H1 (cell line): ENCODE measurements around the gene ADM. TPM values are rescaled to one million over a fixed set of nuclear protein-coding genes. Genes with fewer than 3 reads are reported as not detected.

Source experiments
- CTCF ChIA-PET: fragments of 300-600 bp; sonication (Branson Sonifier 250); formaldehyde crosslinking; loops from one replicate; lab custom pipeline; 2021; ENCODE audit not compliant: partially characterized antibody; lab: Charles Lee
- POLR2A ChIA-PET: fragments of 300-600 bp; sonication (Branson Sonifier 250); formaldehyde crosslinking; loops from one replicate; lab custom pipeline; 2021; ENCODE audit warnings: inconsistent platforms; ENCODE audit not compliant: partially characterized antibody; lab: Charles Lee
- DNase-seq, 2 experiments: peaks; one replicate each; pipeline versions ENCODE4 v3.0.0 to v3.0.0-alpha.2; 2010 to 2022; ENCODE audit warnings: low spot score in 2 of 2, low read depth in 1 of 2, mixed read lengths in 1 of 2
- FAIRE-seq: peaks from 2 replicates; lab custom pipeline; 2011; peaks lifted over from hg19 to GRCh38; lab: Jason Lieb, UNC
- H2AFZ ChIP-seq: 2 replicates; pipeline ENCODE4 v1.8.1; 2012; ENCODE audit warnings: low read length, inconsistent platforms
- H2AK5ac ChIP-seq: 2 replicates; pipeline ENCODE4 v1.6.1; 2013; ENCODE audit warnings: low read depth, low read length
- H2BK120ac ChIP-seq: replicated peaks from 2 replicates; pipeline ENCODE3; 2013; ENCODE audit warnings: low read depth, low read length, inconsistent platforms
- H2BK12ac ChIP-seq: 2 replicates; pipeline ENCODE4 v1.6.1; 2013; ENCODE audit warnings: low read depth, low read length
- H2BK15ac ChIP-seq: 2 replicates; pipeline ENCODE4 v1.6.1; 2013; ENCODE audit warnings: low read length
- H2BK20ac ChIP-seq: 2 replicates; pipeline ENCODE4 v1.6.1; 2013; ENCODE audit warnings: low read length
- H2BK5ac ChIP-seq: 2 replicates; pipeline ENCODE4 v1.6.1; 2013; ENCODE audit warnings: low read depth, low read length
- H3K14ac ChIP-seq: 2 replicates; pipeline ENCODE4 v1.6.1; 2013; ENCODE audit warnings: inconsistent platforms; ENCODE audit not compliant: insufficient read length
- H3K18ac ChIP-seq: 2 replicates; pipeline ENCODE4 v1.6.1; 2013; ENCODE audit warnings: low read length; ENCODE audit errors: extremely low read depth
- H3K23ac ChIP-seq: 2 replicates; pipeline ENCODE4 v1.6.1; 2013; ENCODE audit warnings: inconsistent platforms; ENCODE audit not compliant: insufficient read length
- H3K23me2 ChIP-seq: 2 replicates; pipeline ENCODE4 v1.6.1; 2013; ENCODE audit warnings: low read depth, low read length
- H3K27ac ChIP-seq: 2 replicates; pipeline ENCODE4 v1.6.1; 2011; ENCODE audit warnings: low read depth, low read length, inconsistent platforms
- H3K27me3 ChIP-seq, 4 experiments: replicated peaks in 1 of 4; 1 replicate in 1 of 4; 2 replicates in 3 of 4; pipeline versions ENCODE4 v1.6.1 to v1.8.1; 2011 to 2013; ENCODE audit warnings: low read length in 3 of 4, mild to moderate bottlenecking in 3 of 4, inconsistent platforms in 2 of 4, mixed read lengths in 2 of 4, moderate library complexity in 1 of 4; ENCODE audit not compliant: control insufficient read depth in 3 of 4, insufficient read depth in 3 of 4; ENCODE audit errors: extremely low read depth in 1 of 4
- H3K36me3 ChIP-seq, 4 experiments: 2 replicates each; pipeline versions ENCODE4 v1.6.1 to v1.8.1; 2011 to 2013; ENCODE audit warnings: mild to moderate bottlenecking in 4 of 4, low read length in 3 of 4, moderate library complexity in 2 of 4, control low read depth in 1 of 4, inconsistent platforms in 1 of 4; ENCODE audit not compliant: insufficient read depth in 4 of 4, control insufficient read depth in 2 of 4
- H3K4ac ChIP-seq: replicated peaks from 2 replicates; pipeline ENCODE3; 2013; ENCODE audit warnings: low read length, low read depth, mixed read lengths, inconsistent platforms; ENCODE audit not compliant: insufficient read length
- H3K4me1 ChIP-seq, 4 experiments: replicated peaks in 1 of 4; 1 replicate in 1 of 4; 2 replicates in 3 of 4; pipeline versions ENCODE4 v1.6.1 to v1.8.1; 2011 to 2013; ENCODE audit warnings: low read length in 3 of 4, inconsistent platforms in 2 of 4, mixed read lengths in 1 of 4; ENCODE audit not compliant: insufficient read depth in 4 of 4, control insufficient read depth in 3 of 4
- H3K4me2 ChIP-seq, 2 experiments: 2 replicates each; pipeline versions ENCODE4 v1.6.1 to v1.8.1; 2011 to 2013; ENCODE audit warnings: low read depth in 2 of 2, low read length in 2 of 2, control low read depth in 1 of 2, inconsistent platforms in 1 of 2, mild to moderate bottlenecking in 1 of 2; ENCODE audit not compliant: insufficient read depth in 1 of 2
- H3K4me3 ChIP-seq, 4 experiments: fragments of 200-600, 300-600 bp in 1 of 4; sonication (generic), shearing (Covaris generic), sonication (Bioruptor Twin) in 1 of 4; 2 replicates each; pipeline versions ENCODE4 v1.5.1 to v1.8.1; 2011 to 2016; ENCODE audit warnings: low read length in 4 of 4, low read depth in 3 of 4, control low read depth in 2 of 4, inconsistent platforms in 2 of 4, mild to moderate bottlenecking in 2 of 4, mixed read lengths in 1 of 4, moderate library complexity in 1 of 4; ENCODE audit not compliant: insufficient read depth in 2 of 4; ENCODE audit errors: extremely low read depth in 1 of 4
- H3K56ac ChIP-seq: replicated peaks from 2 replicates; pipeline ENCODE3; 2013; ENCODE audit warnings: low read depth, mild to moderate bottlenecking, mixed read lengths, low read length, inconsistent platforms; ENCODE audit not compliant: insufficient read length
- H3K79me1 ChIP-seq: 2 replicates; pipeline ENCODE4 v1.6.1; 2013; ENCODE audit warnings: low read depth, low read length, control low read depth
- H3K79me2 ChIP-seq, 2 experiments: 2 replicates each; pipeline versions ENCODE4 v1.6.1 to v1.8.1; 2012 to 2013; ENCODE audit warnings: low read length in 2 of 2, mild to moderate bottlenecking in 2 of 2, inconsistent platforms in 1 of 2; ENCODE audit not compliant: insufficient read depth in 2 of 2, control insufficient read depth in 1 of 2
- H3K9ac ChIP-seq, 4 experiments: replicated peaks in 1 of 4; 1 replicate in 1 of 4; 2 replicates in 3 of 4; pipeline versions ENCODE4 v1.6.1 to v1.8.1; 2011 to 2013; ENCODE audit warnings: low read depth in 3 of 4, low read length in 3 of 4, control low read depth in 2 of 4, mild to moderate bottlenecking in 2 of 4, moderate library complexity in 2 of 4, inconsistent platforms in 1 of 4; ENCODE audit errors: extremely low read depth in 1 of 4
- H3K9me3 ChIP-seq, 2 experiments: 2 replicates each; pipeline versions ENCODE4 v1.6.1 to v1.8.1; 2012 to 2013; ENCODE audit warnings: mild to moderate bottlenecking in 2 of 2, moderate library complexity in 2 of 2, control low read depth in 1 of 2, inconsistent platforms in 1 of 2, low read depth in 1 of 2, low read length in 1 of 2, mixed read lengths in 1 of 2; ENCODE audit not compliant: insufficient read depth in 2 of 2
- H4K20me1 ChIP-seq, 2 experiments: replicated peaks in 1 of 2; 2 replicates each; pipeline versions ENCODE3 to v1.8.1; 2011 to 2013; ENCODE audit warnings: inconsistent platforms in 2 of 2, low read length in 2 of 2, mild to moderate bottlenecking in 1 of 2; ENCODE audit not compliant: insufficient read depth in 2 of 2, control insufficient read depth in 1 of 2
- H4K5ac ChIP-seq: 2 replicates; pipeline ENCODE4 v1.6.1; 2013; ENCODE audit warnings: low read length, low read depth, mixed read lengths, inconsistent platforms; ENCODE audit not compliant: insufficient read length
- H4K8ac ChIP-seq: 2 replicates; pipeline ENCODE4 v1.8.0; 2013; ENCODE audit warnings: mild to moderate bottlenecking, moderate library complexity, low read length, inconsistent platforms; ENCODE audit not compliant: insufficient read depth; ENCODE audit errors: extremely low read depth
- H4K91ac ChIP-seq: replicated peaks from 2 replicates; pipeline ENCODE3; 2013; ENCODE audit warnings: low read length, mixed read lengths, inconsistent platforms; ENCODE audit not compliant: insufficient read length
- BACH1 ChIP-seq: IDR thresholded peaks from 2 replicates; pipeline ENCODE4 v1.6.1; 2012; ENCODE audit warnings: low read length, improper control_type of control experiment
- CEBPB ChIP-seq: IDR thresholded peaks from 2 replicates; pipeline ENCODE4 v1.6.1; 2012; ENCODE audit warnings: low read depth, low read length
- EP300 ChIP-seq, 2 experiments: IDR thresholded peaks; 1 replicate in 1 of 2; 2 replicates in 1 of 2; pipeline ENCODE4 v1.6.1; 2011 to 2012; ENCODE audit warnings: low read depth in 2 of 2, low read length in 2 of 2, mild to moderate bottlenecking in 2 of 2, borderline replicate concordance in 1 of 2, inconsistent platforms in 1 of 2, moderate library complexity in 1 of 2
- JUN ChIP-seq: IDR thresholded peaks from 2 replicates; pipeline ENCODE4 v1.6.1; 2011; ENCODE audit warnings: low read depth, mild to moderate bottlenecking, improper control_type of control experiment, low read length
- MAX ChIP-seq: IDR thresholded peaks from 2 replicates; pipeline ENCODE4 v1.6.1; 2012; ENCODE audit warnings: inconsistent platforms
- PHF8 ChIP-seq: fragments of 200-600 bp; sonication (generic); conservative IDR thresholded peaks from 2 replicates; pipeline ENCODE4 v1.7.1; 2012; ENCODE audit warnings: low read depth, mild to moderate bottlenecking, inconsistent platforms, low read length, moderate library complexity
- SAP30 ChIP-seq: fragments of 300-600 bp; sonication (generic); IDR thresholded peaks from 2 replicates; pipeline ENCODE4 v1.7.1; 2012; ENCODE audit warnings: low read length, moderate library complexity, mild to moderate bottlenecking, inconsistent platforms; ENCODE audit not compliant: insufficient read depth, insufficient replicate concordance
- TAF1 ChIP-seq: IDR thresholded peaks from 2 replicates; pipeline ENCODE4 v1.6.1; 2011; ENCODE audit warnings: mild to moderate bottlenecking, low read depth, low read length
- ZNF274 ChIP-seq: IDR thresholded peaks from 2 replicates; pipeline ENCODE4 v1.7.0; 2012; ENCODE audit warnings: low read length, borderline replicate concordance; ENCODE audit errors: extremely low read depth
- WGBS, 2 experiments: shearing (Covaris generic) in 1 of 2; methylation state at CpG; one replicate each; pipeline versions ENCODE4 v1.1.6 to v1.1.7; 2013 to 2015; ENCODE audit warnings: low lambda C conversion rate in 2 of 2, mixed read lengths in 2 of 2, inconsistent platforms in 1 of 2, low coverage in 1 of 2, missing lambda C conversion rate in 1 of 2; ENCODE audit not compliant: insufficient replicate concordance in 2 of 2, insufficient coverage in 1 of 2, insufficient read length in 1 of 2; ENCODE audit errors: extremely low coverage in 1 of 2, missing lambda C conversion rate in 1 of 2; 5-methylcytosine and 5-hydroxymethylcytosine counted together
- polyA plus RNA-seq, 7 experiments: library from polyadenylated mRNA; depleted of rRNA in 3 of 7; stranded (reverse) in 5 of 7; unstranded in 2 of 7; fragments of >200 nt in 5 of 7; fragments of 200-250 nt in 2 of 7; gene quantifications; 1 replicate in 5 of 7; 2 replicates in 1 of 7; 4 replicates in 1 of 7; pipeline versions ENCODE4 v1.2.1 to v1.2.3, GENCODE V29; 2011 to 2013; ENCODE audit warnings: missing spikeins in 2 of 7, mixed read lengths in 2 of 7
- total RNA-seq: library from RNA; stranded (reverse); fragmentation: NEBNext Ultra II Directional; extraction: Animal tissue kit (Norgen Biotek cat#: 25700); gene quantifications from 2 replicates; pipeline ENCODE4 v1.2.1, GENCODE V29; 2021
- TF ChIP-seq, protein P1 (sequence below): IDR thresholded peaks from 2 replicates; pipeline ENCODE4 v1.6.1; 2011; ENCODE audit warnings: low read depth, mild to moderate bottlenecking, low read length; ENCODE audit not compliant: insufficient read depth

Gene ADM
- total and polyA plus RNA-seq, 2 of the 8 experiments (the other 6 are each of a cell fraction or from before 2014, with no cell fraction given) = 94.1 to 95.6 TPM

DNA sequence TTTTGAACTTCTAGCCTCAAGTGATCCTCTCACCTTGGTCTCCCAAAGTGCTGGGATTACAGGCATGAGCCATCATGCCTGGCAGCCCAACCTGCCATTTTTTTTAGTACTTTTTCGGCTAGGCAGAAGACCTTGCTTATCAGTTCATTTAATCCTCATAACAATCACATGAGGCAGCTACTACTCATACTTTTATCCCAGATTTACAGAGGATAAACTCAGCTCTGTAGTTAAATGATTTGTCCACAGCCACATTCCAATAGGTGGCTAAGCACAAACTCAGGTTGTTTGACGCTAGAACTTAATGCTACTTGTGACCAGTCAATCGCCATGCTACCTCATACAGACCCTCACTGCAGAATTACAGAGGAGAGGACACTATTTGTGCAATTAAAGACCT is 38.9 kb upstream of the ADM start:
- H4K91ac ChIP-seq = no peak overlapping the region
- peaks cover 0 to 3% (median 0%) of the 10 kb centered on the region in 4 experiments; a peak in 1 of 7 replicates for H3K4me1 ChIP-seq
- H2AFZ ChIP-seq = no peak overlapping the region
- H3K9ac ChIP-seq = no peak overlapping the region
- POLR2A ChIA-PET = interaction anchor here (0.9 to 1.6 kb wide), 2 partner anchors 27 to 39 kb away, joined by 3 read pairs; partner anchors contain the start of gene ADM
- no peak overlapping the region for H3K23ac ChIP-seq
- no peaks in the 10 kb centered on the region for H3K27me3 ChIP-seq
- 95% methylated on average over 3 of the region's 3 CpGs; no CpG with 5 or more reads in 1 of the 2 experiments for WGBS, 2 experiments
- no peak overlapping the region for H3K56ac ChIP-seq
- H2AK5ac ChIP-seq = no peak overlapping the region
- H4K5ac ChIP-seq = no peak overlapping the region
- no peak overlapping the region for H3K27ac ChIP-seq
- H2BK5ac ChIP-seq = no peak overlapping the region
- TF ChIP-seq EP300 (IDR thresholded peaks at IDR 0.05; ENCODE audit: borderline replicate concordance in 1 of 2, low read depth in 2 of 2, low read length in 2 of 2) = no peak
- TF ChIP-seq TAF1 = no peak
- no peak for TF ChIP-seq BACH1
- no peak for TF ChIP-seq MAX
- no peak for TF ChIP-seq ZNF274
- no peak for TF ChIP-seq CEBPB
- TF ChIP-seq, protein P1, sequence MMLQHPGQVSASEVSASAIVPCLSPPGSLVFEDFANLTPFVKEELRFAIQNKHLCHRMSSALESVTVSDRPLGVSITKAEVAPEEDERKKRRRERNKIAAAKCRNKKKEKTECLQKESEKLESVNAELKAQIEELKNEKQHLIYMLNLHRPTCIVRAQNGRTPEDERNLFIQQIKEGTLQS = no peak
- no peak for TF ChIP-seq PHF8
- no peak for TF ChIP-seq JUN
- TF ChIP-seq SAP30 = no peak
- no peaks in the 10 kb centered on the region for H3K23me2 ChIP-seq
- FAIRE-seq (no peak), DNase-seq (no peak)
- H2BK12ac ChIP-seq = no peak overlapping the region
- H2BK15ac ChIP-seq = no peak overlapping the region
- no peak overlapping the region for H4K8ac ChIP-seq
- no peaks in the 10 kb centered on the region for H3K36me3 ChIP-seq
- H3K9me3 ChIP-seq = no peaks in the 10 kb centered on the region
- no peak overlapping the region for H2BK120ac ChIP-seq
- no peak overlapping the region for H3K4me2 ChIP-seq
- no peak overlapping the region for H2BK20ac ChIP-seq
- no peaks in the 10 kb centered on the region for H3K79me1 ChIP-seq
- peaks cover 0 to 16% of the 10 kb centered on the region in 2 experiments; a peak in 1 of 4 replicates for H3K79me2 ChIP-seq
- H3K18ac ChIP-seq = no peak overlapping the region
- no peak overlapping the region for H3K14ac ChIP-seq
- no peak overlapping the region for H3K4ac ChIP-seq
- no peak overlapping the region for H3K4me3 ChIP-seq
- no peaks in the 10 kb centered on the region for H4K20me1 ChIP-seq
- CTCF ChIA-PET = interaction anchor here (1.0 to 1.2 kb wide), 2 partner anchors 26 to 57 kb away, joined by 3 read pairs; no protein-coding TSS in a partner anchor
